Measurements from ENCODE around the gene FRYL.
A peak's percentile ranks its signal among the peaks of the same experiment; 100 is the strongest.
"Not testable (repeated sequence)": the region's sequence is repeated elsewhere in the genome, so short reads cannot be mapped to it uniquely, and the experiment has no call there.

The FRYL gene

GRCh38 chr4:48779998-48780864 lies at the start of gene FRYL:
Gene FRYL, minus strand, starts transcription at chr4:48780279. Its CDS starts 145,869 bp downstream, at chr4:48634410.
- peak; percentile 100 for DNase-seq (ENCODE audit: low spot score)

- DNase-seq (ENCODE audit: low spot score), result no peak
Measured at GRCh38 chr4:48827622-48828021, 47.5 kb upstream of the FRYL start.

- not testable (repeated sequence) for DNase-seq (ENCODE audit: low spot score)
Measured at GRCh38 chr4:48821431-48821830, 41.4 kb upstream of the FRYL start.

- DNase-seq (ENCODE audit: low spot score), result no peak
Measured at GRCh38 chr4:48816971-48817370, 36.9 kb upstream of the FRYL start.

- not testable (repeated sequence) for DNase-seq (ENCODE audit: low spot score)
Measured at GRCh38 chr4:48816297-48816696, 36.2 kb upstream of the FRYL start.

- no peak for DNase-seq (ENCODE audit: low spot score)
Measured at GRCh38 chr4:48815483-48815882, 35.4 kb upstream of the FRYL start.

GRCh38 chr4:48813964-48814363 lies 33.9 kb upstream of the FRYL start:
- no peak for DNase-seq (ENCODE audit: low spot score)

- no peak for DNase-seq (ENCODE audit: low spot score)
Measured at GRCh38 chr4:48812866-48813265, 32.8 kb upstream of the FRYL start.

GRCh38 chr4:48804584-48805301 lies 24.7 kb upstream of the FRYL start:
- no peak for DNase-seq (ENCODE audit: low spot score)

- no peak for DNase-seq (ENCODE audit: low spot score)
Measured at GRCh38 chr4:48801016-48801715, 21.1 kb upstream of the FRYL start.

GRCh38 chr4:48800155-48800554 lies 20.1 kb upstream of the FRYL start:
- not testable (repeated sequence) for DNase-seq (ENCODE audit: low spot score)

- no peak for DNase-seq (ENCODE audit: low spot score)
Measured at GRCh38 chr4:48799157-48799556, 19.1 kb upstream of the FRYL start.

GRCh38 chr4:48798117-48798516 lies 18.0 kb upstream of the FRYL start:
- DNase-seq (ENCODE audit: low spot score), result no peak

GRCh38 chr4:48796927-48797679 lies 17.0 kb upstream of the FRYL start:
- no peak for DNase-seq (ENCODE audit: low spot score)

GRCh38 chr4:48796191-48796926 lies 16.3 kb upstream of the FRYL start:
- DNase-seq (ENCODE audit: low spot score), result no peak

- no peak for DNase-seq (ENCODE audit: low spot score)
Measured at GRCh38 chr4:48795108-48795507, 15.0 kb upstream of the FRYL start.

- DNase-seq (ENCODE audit: low spot score), result no peak
Measured at GRCh38 chr4:48792348-48793006, 12.4 kb upstream of the FRYL start.

- DNase-seq (ENCODE audit: low spot score), result no peak
Measured at GRCh38 chr4:48791313-48791712, 11.2 kb upstream of the FRYL start.

GRCh38 chr4:48790561-48790960 lies 10.5 kb upstream of the FRYL start:
- DNase-seq (ENCODE audit: low spot score), result no peak

GRCh38 chr4:48787056-48787455 lies 7.0 kb upstream of the FRYL start:
- peak; percentile 92 for DNase-seq (ENCODE audit: low spot score)

- DNase-seq (ENCODE audit: low spot score), result no peak
Measured at GRCh38 chr4:48786549-48786948, 6.5 kb upstream of the FRYL start.
